H1 (cell line): ENCODE measurements around the gene TNIK. TPM values are rescaled to one million over a fixed set of nuclear protein-coding genes. Genes with fewer than 3 reads are reported as not detected.

Experiments
- CTCF ChIA-PET: fragments of 300-600 bp; sonication (Branson Sonifier 250); formaldehyde crosslinking; loops from one replicate; lab custom pipeline; 2021; ENCODE audit not compliant: partially characterized antibody; lab: Charles Lee
- POLR2A ChIA-PET: fragments of 300-600 bp; sonication (Branson Sonifier 250); formaldehyde crosslinking; loops from one replicate; lab custom pipeline; 2021; ENCODE audit warnings: inconsistent platforms; ENCODE audit not compliant: partially characterized antibody; lab: Charles Lee
- DNase-seq, 2 experiments: peaks; one replicate each; pipeline versions ENCODE4 v3.0.0 to v3.0.0-alpha.2; 2010 to 2022; ENCODE audit warnings: low spot score in 2 of 2, low read depth in 1 of 2, mixed read lengths in 1 of 2
- FAIRE-seq: peaks from 2 replicates; lab custom pipeline; 2011; peaks lifted over from hg19 to GRCh38; lab: Jason Lieb, UNC
- H2AFZ ChIP-seq: 2 replicates; pipeline ENCODE4 v1.8.1; 2012; ENCODE audit warnings: low read length, inconsistent platforms
- H2AK5ac ChIP-seq: 2 replicates; pipeline ENCODE4 v1.6.1; 2013; ENCODE audit warnings: low read depth, low read length
- H2BK120ac ChIP-seq: replicated peaks from 2 replicates; pipeline ENCODE3; 2013; ENCODE audit warnings: low read depth, low read length, inconsistent platforms
- H2BK12ac ChIP-seq: 2 replicates; pipeline ENCODE4 v1.6.1; 2013; ENCODE audit warnings: low read depth, low read length
- H2BK15ac ChIP-seq: 2 replicates; pipeline ENCODE4 v1.6.1; 2013; ENCODE audit warnings: low read length
- H2BK20ac ChIP-seq: 2 replicates; pipeline ENCODE4 v1.6.1; 2013; ENCODE audit warnings: low read length
- H2BK5ac ChIP-seq: 2 replicates; pipeline ENCODE4 v1.6.1; 2013; ENCODE audit warnings: low read depth, low read length
- H3K14ac ChIP-seq: 2 replicates; pipeline ENCODE4 v1.6.1; 2013; ENCODE audit warnings: inconsistent platforms; ENCODE audit not compliant: insufficient read length
- H3K18ac ChIP-seq: 2 replicates; pipeline ENCODE4 v1.6.1; 2013; ENCODE audit warnings: low read length; ENCODE audit errors: extremely low read depth
- H3K23ac ChIP-seq: 2 replicates; pipeline ENCODE4 v1.6.1; 2013; ENCODE audit warnings: inconsistent platforms; ENCODE audit not compliant: insufficient read length
- H3K23me2 ChIP-seq: 2 replicates; pipeline ENCODE4 v1.6.1; 2013; ENCODE audit warnings: low read depth, low read length
- H3K27ac ChIP-seq: 2 replicates; pipeline ENCODE4 v1.6.1; 2011; ENCODE audit warnings: low read depth, low read length, inconsistent platforms
- H3K27me3 ChIP-seq, 4 experiments: replicated peaks in 1 of 4; 1 replicate in 1 of 4; 2 replicates in 3 of 4; pipeline versions ENCODE4 v1.6.1 to v1.8.1; 2011 to 2013; ENCODE audit warnings: low read length in 3 of 4, mild to moderate bottlenecking in 3 of 4, inconsistent platforms in 2 of 4, mixed read lengths in 2 of 4, moderate library complexity in 1 of 4; ENCODE audit not compliant: control insufficient read depth in 3 of 4, insufficient read depth in 3 of 4; ENCODE audit errors: extremely low read depth in 1 of 4
- H3K36me3 ChIP-seq, 4 experiments: 2 replicates each; pipeline versions ENCODE4 v1.6.1 to v1.8.1; 2011 to 2013; ENCODE audit warnings: mild to moderate bottlenecking in 4 of 4, low read length in 3 of 4, moderate library complexity in 2 of 4, control low read depth in 1 of 4, inconsistent platforms in 1 of 4; ENCODE audit not compliant: insufficient read depth in 4 of 4, control insufficient read depth in 2 of 4
- H3K4ac ChIP-seq: replicated peaks from 2 replicates; pipeline ENCODE3; 2013; ENCODE audit warnings: low read length, low read depth, mixed read lengths, inconsistent platforms; ENCODE audit not compliant: insufficient read length
- H3K4me1 ChIP-seq, 4 experiments: replicated peaks in 1 of 4; 1 replicate in 1 of 4; 2 replicates in 3 of 4; pipeline versions ENCODE4 v1.6.1 to v1.8.1; 2011 to 2013; ENCODE audit warnings: low read length in 3 of 4, inconsistent platforms in 2 of 4, mixed read lengths in 1 of 4; ENCODE audit not compliant: insufficient read depth in 4 of 4, control insufficient read depth in 3 of 4
- H3K4me2 ChIP-seq, 2 experiments: 2 replicates each; pipeline versions ENCODE4 v1.6.1 to v1.8.1; 2011 to 2013; ENCODE audit warnings: low read depth in 2 of 2, low read length in 2 of 2, control low read depth in 1 of 2, inconsistent platforms in 1 of 2, mild to moderate bottlenecking in 1 of 2; ENCODE audit not compliant: insufficient read depth in 1 of 2
- H3K4me3 ChIP-seq, 4 experiments: fragments of 200-600, 300-600 bp in 1 of 4; sonication (generic), shearing (Covaris generic), sonication (Bioruptor Twin) in 1 of 4; 2 replicates each; pipeline versions ENCODE4 v1.5.1 to v1.8.1; 2011 to 2016; ENCODE audit warnings: low read length in 4 of 4, low read depth in 3 of 4, control low read depth in 2 of 4, inconsistent platforms in 2 of 4, mild to moderate bottlenecking in 2 of 4, mixed read lengths in 1 of 4, moderate library complexity in 1 of 4; ENCODE audit not compliant: insufficient read depth in 2 of 4; ENCODE audit errors: extremely low read depth in 1 of 4
- H3K56ac ChIP-seq: replicated peaks from 2 replicates; pipeline ENCODE3; 2013; ENCODE audit warnings: low read depth, mild to moderate bottlenecking, mixed read lengths, low read length, inconsistent platforms; ENCODE audit not compliant: insufficient read length
- H3K79me1 ChIP-seq: 2 replicates; pipeline ENCODE4 v1.6.1; 2013; ENCODE audit warnings: low read depth, low read length, control low read depth
- H3K79me2 ChIP-seq, 2 experiments: 2 replicates each; pipeline versions ENCODE4 v1.6.1 to v1.8.1; 2012 to 2013; ENCODE audit warnings: low read length in 2 of 2, mild to moderate bottlenecking in 2 of 2, inconsistent platforms in 1 of 2; ENCODE audit not compliant: insufficient read depth in 2 of 2, control insufficient read depth in 1 of 2
- H3K9ac ChIP-seq, 4 experiments: replicated peaks in 1 of 4; 1 replicate in 1 of 4; 2 replicates in 3 of 4; pipeline versions ENCODE4 v1.6.1 to v1.8.1; 2011 to 2013; ENCODE audit warnings: low read depth in 3 of 4, low read length in 3 of 4, control low read depth in 2 of 4, mild to moderate bottlenecking in 2 of 4, moderate library complexity in 2 of 4, inconsistent platforms in 1 of 4; ENCODE audit errors: extremely low read depth in 1 of 4
- H3K9me3 ChIP-seq, 2 experiments: 2 replicates each; pipeline versions ENCODE4 v1.6.1 to v1.8.1; 2012 to 2013; ENCODE audit warnings: mild to moderate bottlenecking in 2 of 2, moderate library complexity in 2 of 2, control low read depth in 1 of 2, inconsistent platforms in 1 of 2, low read depth in 1 of 2, low read length in 1 of 2, mixed read lengths in 1 of 2; ENCODE audit not compliant: insufficient read depth in 2 of 2
- H4K20me1 ChIP-seq, 2 experiments: replicated peaks in 1 of 2; 2 replicates each; pipeline versions ENCODE3 to v1.8.1; 2011 to 2013; ENCODE audit warnings: inconsistent platforms in 2 of 2, low read length in 2 of 2, mild to moderate bottlenecking in 1 of 2; ENCODE audit not compliant: insufficient read depth in 2 of 2, control insufficient read depth in 1 of 2
- H4K5ac ChIP-seq: 2 replicates; pipeline ENCODE4 v1.6.1; 2013; ENCODE audit warnings: low read length, low read depth, mixed read lengths, inconsistent platforms; ENCODE audit not compliant: insufficient read length
- H4K8ac ChIP-seq: 2 replicates; pipeline ENCODE4 v1.8.0; 2013; ENCODE audit warnings: mild to moderate bottlenecking, moderate library complexity, low read length, inconsistent platforms; ENCODE audit not compliant: insufficient read depth; ENCODE audit errors: extremely low read depth
- H4K91ac ChIP-seq: replicated peaks from 2 replicates; pipeline ENCODE3; 2013; ENCODE audit warnings: low read length, mixed read lengths, inconsistent platforms; ENCODE audit not compliant: insufficient read length
- BACH1 ChIP-seq: IDR thresholded peaks from 2 replicates; pipeline ENCODE4 v1.6.1; 2012; ENCODE audit warnings: low read length, improper control_type of control experiment
- PHF8 ChIP-seq: fragments of 200-600 bp; sonication (generic); conservative IDR thresholded peaks from 2 replicates; pipeline ENCODE4 v1.7.1; 2012; ENCODE audit warnings: low read depth, mild to moderate bottlenecking, inconsistent platforms, low read length, moderate library complexity
- RBBP5 ChIP-seq: IDR thresholded peaks from 2 replicates; pipeline ENCODE4 v1.7.1; 2012; ENCODE audit warnings: low read depth, mild to moderate bottlenecking, inconsistent platforms, low read length, moderate library complexity, borderline replicate concordance
- WGBS, 2 experiments: shearing (Covaris generic) in 1 of 2; methylation state at CpG; one replicate each; pipeline versions ENCODE4 v1.1.6 to v1.1.7; 2013 to 2015; ENCODE audit warnings: low lambda C conversion rate in 2 of 2, mixed read lengths in 2 of 2, inconsistent platforms in 1 of 2, low coverage in 1 of 2, missing lambda C conversion rate in 1 of 2; ENCODE audit not compliant: insufficient replicate concordance in 2 of 2, insufficient coverage in 1 of 2, insufficient read length in 1 of 2; ENCODE audit errors: extremely low coverage in 1 of 2, missing lambda C conversion rate in 1 of 2; 5-methylcytosine and 5-hydroxymethylcytosine counted together
- polyA plus RNA-seq, 7 experiments: library from polyadenylated mRNA; depleted of rRNA in 3 of 7; stranded (reverse) in 5 of 7; unstranded in 2 of 7; fragments of >200 nt in 5 of 7; fragments of 200-250 nt in 2 of 7; gene quantifications; 1 replicate in 5 of 7; 2 replicates in 1 of 7; 4 replicates in 1 of 7; pipeline versions ENCODE4 v1.2.1 to v1.2.3, GENCODE V29; 2011 to 2013; ENCODE audit warnings: missing spikeins in 2 of 7, mixed read lengths in 2 of 7
- total RNA-seq: library from RNA; stranded (reverse); fragmentation: NEBNext Ultra II Directional; extraction: Animal tissue kit (Norgen Biotek cat#: 25700); gene quantifications from 2 replicates; pipeline ENCODE4 v1.2.1, GENCODE V29; 2021
- TF ChIP-seq, protein P1 (sequence below): IDR thresholded peaks from 2 replicates; pipeline ENCODE4 v1.6.1; 2012; ENCODE audit warnings: low read length, inconsistent platforms

Gene TNIK
- total and polyA plus RNA-seq, 2 of the 8 experiments (the other 6 are each of a cell fraction or from before 2014, with no cell fraction given), result 7.4 to 42.0 TPM

- Histone ChIP-seq H3K79me2 (no peaks in the 10 kb centered on the region), H3K4me3 (peak overlapping the region in 1 of 4 experiments; percentile 9; a peak in 1 of 8 replicates), H3K23ac (no peak overlapping the region), H2BK20ac (no peak overlapping the region), H2AFZ (no peak overlapping the region), H3K4me1 (peaks cover 0 to 7% (median 3%) of the 10 kb centered on the region in 4 experiments; a peak in 4 of 7 replicates), H3K4ac (no peak overlapping the region), H3K27ac (no peak overlapping the region), H4K91ac (no peak overlapping the region), H3K9ac (no peak overlapping the region), H4K20me1 (no peaks in the 10 kb centered on the region), H4K5ac (no peak overlapping the region), H2AK5ac (no peak overlapping the region), H2BK15ac (no peak overlapping the region), H2BK120ac (no peak overlapping the region), H3K18ac (no peak overlapping the region), H3K4me2 (peak overlapping the region in 1 of 2 experiments; percentile 36; a peak in 1 of 4 replicates), H3K36me3 (no peaks in the 10 kb centered on the region), H3K79me1 (no peaks in the 10 kb centered on the region), H3K27me3 (no peaks in the 10 kb centered on the region), H3K9me3 (no peaks in the 10 kb centered on the region), H2BK5ac (no peak overlapping the region), H3K23me2 (no peaks in the 10 kb centered on the region), H3K56ac (no peak overlapping the region), H3K14ac (no peak overlapping the region), H4K8ac (no peak overlapping the region), H2BK12ac (no peak overlapping the region)
- 67% methylated on average over 3 of the region's 3 CpGs; no CpG with 5 or more reads in 1 of the 2 experiments for WGBS, 2 experiments
- ChIA-PET CTCF (interaction anchor here (0.5 to 4.9 kb wide), 21 partner anchors 9 to 379 kb away, joined by 3 to 23 read pairs (median 3); no protein-coding TSS in a partner anchor), POLR2A (no interaction called here)
- FAIRE-seq, result no peak
- no peak for DNase-seq
- TF ChIP-seq RBBP5 (no peak), BACH1 (no peak), PHF8 (no peak)
- TF ChIP-seq, protein P1, sequence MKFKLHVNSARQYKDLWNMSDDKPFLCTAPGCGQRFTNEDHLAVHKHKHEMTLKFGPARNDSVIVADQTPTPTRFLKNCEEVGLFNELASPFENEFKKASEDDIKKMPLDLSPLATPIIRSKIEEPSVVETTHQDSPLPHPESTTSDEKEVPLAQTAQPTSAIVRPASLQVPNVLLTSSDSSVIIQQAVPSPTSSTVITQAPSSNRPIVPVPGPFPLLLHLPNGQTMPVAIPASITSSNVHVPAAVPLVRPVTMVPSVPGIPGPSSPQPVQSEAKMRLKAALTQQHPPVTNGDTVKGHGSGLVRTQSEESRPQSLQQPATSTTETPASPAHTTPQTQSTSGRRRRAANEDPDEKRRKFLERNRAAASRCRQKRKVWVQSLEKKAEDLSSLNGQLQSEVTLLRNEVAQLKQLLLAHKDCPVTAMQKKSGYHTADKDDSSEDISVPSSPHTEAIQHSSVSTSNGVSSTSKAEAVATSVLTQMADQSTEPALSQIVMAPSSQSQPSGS, result no peak
Measured at GRCh38 chr3:171186817-171187500, 273.2 kb downstream of the TNIK start.
